ENCODE data around the gene SCNN1A.

SCNN1A gene

GRCh38 chr12:6330999-6331714 is 44.2 kb downstream of the SCNN1A start:
- DNase-seq: no peak

- no peak for DNase-seq
Observed at GRCh38 chr12:6330192-6330591, 45.2 kb downstream of the SCNN1A start.

GRCh38 chr12:6329703-6330064 is 45.7 kb downstream of the SCNN1A start:
- DNase-seq: no peak

- no peak for DNase-seq
Observed at GRCh38 chr12:6328945-6329702, 46.2 kb downstream of the SCNN1A start.

- DNase-seq: no peak
Observed at GRCh38 chr12:6328045-6328779, 47.2 kb downstream of the SCNN1A start.

GRCh38 chr12:6327229-6328041 is 47.9 kb downstream of the SCNN1A start:
- no peak for DNase-seq

GRCh38 chr12:6326316-6327228 is 48.8 kb downstream of the SCNN1A start:
- peak; percentile 62 for DNase-seq

- DNase-seq: no peak
Observed at GRCh38 chr12:6324936-6325750, 50.2 kb downstream of the SCNN1A start.

- no peak for DNase-seq
Observed at GRCh38 chr12:6323995-6324711, 51.2 kb downstream of the SCNN1A start.

GRCh38 chr12:6323340-6323994 is 51.9 kb downstream of the SCNN1A start:
- peak; percentile 92 for DNase-seq

GRCh38 chr12:6322969-6323339 is 52.4 kb downstream of the SCNN1A start:
- no peak for DNase-seq

- peak; percentile 46 for DNase-seq
Observed at GRCh38 chr12:6322352-6322751, 53.0 kb downstream of the SCNN1A start.

- DNase-seq: peak; percentile 78
Observed at GRCh38 chr12:6321905-6322304, 53.5 kb downstream of the SCNN1A start.

- no peak for DNase-seq
Observed at GRCh38 chr12:6319446-6319845, 55.9 kb downstream of the SCNN1A start.

- DNase-seq: no peak
Observed at GRCh38 chr12:6318440-6318879, 56.9 kb downstream of the SCNN1A start.

GRCh38 chr12:6317693-6318439 is 57.5 kb downstream of the SCNN1A start:
- DNase-seq: no peak

GRCh38 chr12:6316921-6317692 is 58.3 kb downstream of the SCNN1A start:
- no peak for DNase-seq
